A549 (cell line): ENCODE data around the gene ZNF846.

Source experiments
- CEBPB ChIP-seq, 2 experiments: fragments of >200 bp in 1 of 2; sonication (Bioruptor Twin) in 1 of 2; formaldehyde crosslinking in 1 of 2; IDR thresholded peaks; 2 replicates each; pipeline ENCODE4 v1.6.1; 2012 to 2016
- HMGXB4 ChIP-seq: fragments of 250-450 bp; sonication (Bioruptor Pico); IDR thresholded peaks from 2 replicates; pipeline ENCODE4 v1.5.0; 2021; ENCODE audit warnings: mild to moderate bottlenecking, moderate library complexity, borderline replicate concordance
- JUNB ChIP-seq: fragments of >200 bp; sonication (Bioruptor Twin); formaldehyde crosslinking; IDR thresholded peaks from 2 replicates; pipeline ENCODE4 v1.6.1; 2016
- MAFK ChIP-seq: fragments of 450-650 bp; IDR thresholded peaks from 2 replicates; pipeline ENCODE4 v1.6.1; 2014; ENCODE audit not compliant: partially characterized antibody
- NR3C1 ChIP-seq: fragments of >200 bp; sonication (Bioruptor Twin); formaldehyde crosslinking; IDR thresholded peaks from 3 replicates; pipeline ENCODE4 v1.6.1; 2017
- RCOR1 ChIP-seq: fragments of 150-350 bp; IDR thresholded peaks from 2 replicates; pipeline ENCODE4 v1.6.1; 2014; ENCODE audit warnings: antibody characterized with exemption, low read length, low read depth
- RFX5 ChIP-seq: fragments of 450-650 bp; IDR thresholded peaks from 2 replicates; pipeline ENCODE4 v1.7.1; 2014; ENCODE audit warnings: antibody characterized with exemption, mild to moderate bottlenecking, moderate library complexity
- TF ChIP-seq, protein P1 (sequence below): fragments of >200 bp; sonication (Bioruptor Twin); formaldehyde crosslinking; IDR thresholded peaks from 3 replicates; pipeline ENCODE4 v1.5.1; 2016

- TF ChIP-seq RCOR1 (no peak), HMGXB4 (CRISPR knock-in tag) (no peak), RFX5 (no peak), JUNB (no peak), MAFK (no peak), CEBPB (IDR thresholded peaks at IDR 0.05) (no peak), NR3C1 (no peak)
- TF ChIP-seq, protein P1, sequence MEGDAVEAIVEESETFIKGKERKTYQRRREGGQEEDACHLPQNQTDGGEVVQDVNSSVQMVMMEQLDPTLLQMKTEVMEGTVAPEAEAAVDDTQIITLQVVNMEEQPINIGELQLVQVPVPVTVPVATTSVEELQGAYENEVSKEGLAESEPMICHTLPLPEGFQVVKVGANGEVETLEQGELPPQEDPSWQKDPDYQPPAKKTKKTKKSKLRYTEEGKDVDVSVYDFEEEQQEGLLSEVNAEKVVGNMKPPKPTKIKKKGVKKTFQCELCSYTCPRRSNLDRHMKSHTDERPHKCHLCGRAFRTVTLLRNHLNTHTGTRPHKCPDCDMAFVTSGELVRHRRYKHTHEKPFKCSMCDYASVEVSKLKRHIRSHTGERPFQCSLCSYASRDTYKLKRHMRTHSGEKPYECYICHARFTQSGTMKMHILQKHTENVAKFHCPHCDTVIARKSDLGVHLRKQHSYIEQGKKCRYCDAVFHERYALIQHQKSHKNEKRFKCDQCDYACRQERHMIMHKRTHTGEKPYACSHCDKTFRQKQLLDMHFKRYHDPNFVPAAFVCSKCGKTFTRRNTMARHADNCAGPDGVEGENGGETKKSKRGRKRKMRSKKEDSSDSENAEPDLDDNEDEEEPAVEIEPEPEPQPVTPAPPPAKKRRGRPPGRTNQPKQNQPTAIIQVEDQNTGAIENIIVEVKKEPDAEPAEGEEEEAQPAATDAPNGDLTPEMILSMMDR, result no peak
Measured at GRCh38 chr19:9791552-9792205, 23.1 kb upstream of the ZNF846 start.
